UCSD-AML1 (cell line): Measurements from ENCODE around the gene CAPN12.

Source experiments
- DNase-seq: peaks from one replicate; lab custom pipeline; 2025; ENCODE audit not compliant: unreplicated experiment; lab: John Stamatoyannopoulos, UW

The CAPN12 gene

GRCh38 chr19:38739440-38740256 lies 4.6 kb downstream of the CAPN12 start:
- no peak for DNase-seq

- no peak for DNase-seq
Measured at GRCh38 chr19:38737921-38738737, 6.1 kb downstream of the CAPN12 start.

DNA sequence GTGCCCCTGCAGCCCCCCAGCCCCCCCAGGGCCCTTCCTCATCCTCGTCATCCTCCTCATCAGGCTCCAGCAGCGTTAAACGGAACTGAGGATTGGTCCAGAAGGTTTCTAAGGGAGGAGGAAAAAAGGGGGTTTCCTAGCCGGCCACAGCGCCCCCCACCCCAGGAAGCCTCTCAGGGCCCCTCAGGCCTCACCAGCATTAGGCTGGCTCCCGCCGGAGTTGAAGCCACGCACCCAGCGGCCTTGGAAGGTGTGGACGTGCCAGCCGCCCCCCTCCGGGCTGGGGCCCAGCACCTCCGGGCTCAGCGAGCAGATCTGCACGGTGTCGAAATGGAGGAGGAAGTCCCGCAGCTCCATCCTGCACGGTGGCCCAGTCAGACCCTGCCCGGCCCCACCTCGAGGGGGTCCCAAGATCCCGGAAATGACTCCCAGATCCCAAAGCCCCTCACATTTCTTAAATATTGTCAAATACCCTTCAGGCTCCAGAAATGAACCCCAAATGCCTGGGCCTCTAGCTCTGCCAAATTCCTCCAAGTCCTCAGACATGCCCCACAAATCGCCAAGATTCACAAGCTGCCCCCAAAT lies 6.9 kb downstream of the CAPN12 start:
- no peak for DNase-seq

GRCh38 chr19:38736413-38737280 lies 7.6 kb downstream of the CAPN12 start:
- peak; percentile 26 for DNase-seq

DNA sequence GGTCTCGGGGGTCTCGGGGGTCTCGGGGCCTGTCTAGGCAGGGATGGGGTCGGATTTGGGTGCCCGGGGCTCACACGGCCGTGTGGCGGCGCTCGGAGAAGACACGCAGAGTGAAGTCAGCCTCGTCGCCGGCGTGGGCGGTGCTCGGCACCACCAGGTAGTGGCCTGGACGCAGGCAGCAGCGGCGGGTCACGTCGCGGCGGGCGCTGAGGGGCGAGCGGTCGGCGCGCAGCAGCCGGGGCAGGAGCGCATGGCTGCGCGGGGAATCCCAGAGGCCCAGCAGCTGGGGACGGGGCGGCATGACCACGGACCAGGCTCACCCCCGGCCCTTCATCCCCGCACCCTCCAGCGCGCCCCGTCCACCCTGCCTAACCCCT lies 8.2 kb downstream of the CAPN12 start:
- DNase-seq = no peak

DNA sequence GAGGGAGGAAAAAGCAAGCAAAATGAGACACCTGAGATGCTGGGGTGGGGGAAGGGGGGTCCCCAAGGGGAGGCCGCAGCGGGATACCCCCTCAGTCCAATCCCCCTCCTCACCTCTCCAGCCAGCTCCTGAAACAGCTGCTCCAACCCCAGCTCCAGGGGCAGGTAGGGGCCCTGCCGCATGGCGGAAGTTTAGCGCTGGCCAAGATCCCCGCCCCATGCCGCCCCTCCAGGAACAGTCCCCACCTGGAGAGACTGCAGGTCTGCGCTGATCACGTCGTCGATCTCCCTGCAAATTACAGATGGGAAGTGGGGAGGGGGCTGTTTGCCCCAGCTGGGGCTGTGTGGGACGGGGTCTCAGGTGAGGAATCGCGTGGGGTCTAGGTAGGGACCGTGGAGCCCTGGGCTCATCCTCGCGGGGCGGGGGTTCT lies 9.0 kb downstream of the CAPN12 start:
- no peak for DNase-seq

GRCh38 chr19:38734426-38735256 lies 9.6 kb downstream of the CAPN12 start:
- DNase-seq = peak; percentile 57

GRCh38 chr19:38734176-38734425 lies 10.2 kb downstream of the CAPN12 start:
- no peak for DNase-seq

DNA sequence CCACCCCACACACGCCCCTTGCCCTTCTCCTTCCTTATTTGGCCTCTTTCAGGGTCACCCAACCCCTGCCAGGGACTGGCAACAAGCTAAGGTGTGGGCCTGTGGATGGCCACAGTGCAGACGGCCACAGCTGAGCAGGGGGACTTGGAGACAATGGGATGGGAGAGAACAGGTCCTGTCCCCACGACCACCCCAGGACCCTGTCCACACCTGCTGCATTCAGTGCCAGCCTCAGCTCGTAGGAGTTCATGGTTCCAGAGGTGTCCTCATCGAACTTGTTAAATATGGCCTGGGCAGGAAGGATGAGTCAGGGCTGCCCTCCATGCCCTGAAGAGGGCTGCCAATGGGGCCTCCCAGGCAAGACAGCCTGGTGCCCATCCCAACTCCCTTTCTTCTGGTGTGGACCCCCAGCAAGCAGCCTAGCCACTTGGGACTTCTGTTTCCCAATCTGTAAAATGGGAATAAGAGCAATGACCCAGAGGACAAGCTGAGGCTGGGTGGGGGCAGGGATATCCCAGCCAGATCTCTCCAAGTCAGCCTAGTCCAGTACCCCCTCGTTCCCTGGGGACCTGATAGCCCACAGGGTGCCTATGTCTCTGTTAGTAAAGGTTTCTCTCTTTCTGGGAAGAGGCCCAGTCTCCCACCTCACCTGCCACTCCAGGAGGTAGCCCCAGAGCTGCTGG lies 10.6 kb downstream of the CAPN12 start:
- no peak for DNase-seq

DNA sequence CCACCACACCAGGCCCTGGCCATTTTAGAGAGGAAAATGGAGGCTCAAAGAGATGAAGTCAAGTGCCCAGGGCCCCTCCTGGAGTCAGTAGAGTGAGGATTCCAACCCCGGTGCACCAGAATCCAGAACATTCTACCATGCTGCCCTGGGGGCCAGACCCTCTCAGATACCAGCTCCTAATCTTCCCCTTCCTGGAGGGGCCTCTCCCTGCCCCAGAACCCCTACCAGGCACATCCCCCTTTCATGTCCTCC lies 11.1 kb downstream of the CAPN12 start:
- DNase-seq = no peak

GRCh38 chr19:38731654-38732301 lies 12.5 kb downstream of the CAPN12 start:
- DNase-seq = no peak

GRCh38 chr19:38730731-38731589 lies 13.3 kb downstream of the CAPN12 start:
- DNase-seq = no peak

- no peak for DNase-seq
Measured at GRCh38 chr19:38730470-38730730, 13.9 kb downstream of the CAPN12 start.

- peak; percentile 71 for DNase-seq
Measured at GRCh38 chr19:38729653-38730469, 14.4 kb downstream of the CAPN12 start.

- no peak for DNase-seq
Measured at GRCh38 chr19:38728752-38729541, 15.3 kb downstream of the CAPN12 start.

DNA sequence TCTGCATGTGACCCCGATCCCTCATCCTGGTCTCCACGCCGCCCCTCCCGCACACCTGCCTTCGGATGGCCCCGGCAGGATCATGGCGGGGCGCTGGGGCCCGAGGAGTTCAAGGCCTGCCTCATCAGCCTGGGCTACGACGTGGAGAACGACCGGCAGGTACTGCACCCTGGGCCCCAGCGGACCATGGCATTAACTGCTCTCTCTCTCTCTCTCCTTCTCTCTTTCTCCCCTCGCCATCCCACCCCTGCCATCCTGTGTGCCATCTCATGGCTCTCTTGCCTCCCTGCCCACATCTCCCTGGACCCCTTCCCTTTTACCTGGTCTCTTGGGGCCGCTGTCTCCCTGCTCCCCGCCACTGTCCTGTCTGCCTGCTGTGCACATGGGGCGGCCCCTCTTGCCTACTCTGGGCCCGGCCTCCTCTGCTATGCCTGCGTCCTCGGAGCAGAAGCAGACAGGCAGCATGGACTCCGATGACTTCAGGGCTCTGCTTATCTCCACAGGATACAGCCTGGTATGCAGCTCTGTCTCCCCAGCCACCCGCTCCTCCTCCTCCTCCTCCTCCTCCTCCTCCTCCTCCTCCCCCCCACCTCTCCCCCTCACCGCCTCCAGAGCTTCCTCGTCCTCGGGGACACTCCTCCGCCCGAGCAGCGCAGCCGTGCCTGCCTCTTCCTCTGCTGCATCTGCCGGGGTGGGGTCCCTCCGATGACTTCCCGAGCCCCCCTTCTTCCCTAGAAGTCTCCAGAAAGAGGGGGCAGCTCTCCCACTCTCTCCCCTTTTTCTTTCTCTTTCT lies 16.2 kb downstream of the CAPN12 start:
- DNase-seq = peak; percentile 40
